ENCODE results near the gene TMX1. TPM values are rescaled to one million over a fixed set of nuclear protein-coding genes. Genes with fewer than 3 reads are reported as not detected.
"Not testable (repeated sequence)": the region's sequence is repeated elsewhere in the genome, so short reads cannot be mapped to it uniquely, and the experiment has no call there.

The TMX1 gene
- total RNA-seq, 2 experiments from 2014 or later, result 59.4 to 59.6 TPM

GRCh38 chr14:51219473-51220448 lies 20.3 kb upstream of the TMX1 start:
- CTCF ChIA-PET, result interaction anchor here (0.7 to 1.3 kb wide), 7 partner anchors 12 to 175 kb away, joined by 3 to 5 read pairs (median 3); no protein-coding TSS in a partner anchor
- H3K4me1 Mint-ChIP-seq (ENCODE audit: low read depth), result no peaks in the 10 kb centered on the region

GRCh38 chr14:51223463-51223862 lies 16.6 kb upstream of the TMX1 start:
- H3K4me3 Mint-ChIP-seq; CTCF ChIA-PET; H3K4me1 Mint-ChIP-seq (ENCODE audit: low read depth); H3K27me3 Mint-ChIP-seq (ENCODE audit: low read depth); H3K36me3 Mint-ChIP-seq (ENCODE audit: low read depth); H3K27ac Mint-ChIP-seq; intact Hi-C loops (cut with micrococcal nuclease); H3K9me3 Mint-ChIP-seq; DNase-seq: not testable (repeated sequence)

More at GRCh38 chr14:51219473-51220448, 20.3 kb upstream of the TMX1 start:
- H3K27me3 Mint-ChIP-seq (ENCODE audit: low read depth), result peaks cover 5% of the 10 kb centered on the region
- intact Hi-C loops (cut with micrococcal nuclease), result loop anchor here (1.0 to 2.0 kb wide), 2 partner anchors 125 to 265 kb away; no protein-coding TSS in a partner anchor
- no peaks in the 10 kb centered on the region for H3K9me3 Mint-ChIP-seq
- H3K27ac Mint-ChIP-seq, result no peak overlapping the region
- no peak overlapping the region for H3K4me3 Mint-ChIP-seq
- DNase-seq, result no peak
- H3K36me3 Mint-ChIP-seq (ENCODE audit: low read depth), result no peaks in the 10 kb centered on the region

- intact Hi-C loops (cut with micrococcal nuclease), result no loop called here
- H3K36me3 Mint-ChIP-seq (ENCODE audit: low read depth), result no peaks in the 10 kb centered on the region
- no peak overlapping the region for H3K27ac Mint-ChIP-seq
These were observed 15.5 kb upstream of the TMX1 start for GRCh38 chr14:51224551-51224950.

GRCh38 chr14:51225751-51226150 lies 14.3 kb upstream of the TMX1 start:
- no peaks in the 10 kb centered on the region for H3K4me1 Mint-ChIP-seq (ENCODE audit: low read depth)
- H3K4me3 Mint-ChIP-seq, result no peak overlapping the region
- H3K36me3 Mint-ChIP-seq (ENCODE audit: low read depth), result no peaks in the 10 kb centered on the region
- intact Hi-C loops (cut with micrococcal nuclease), result no loop called here
- H3K27ac Mint-ChIP-seq, result no peak overlapping the region
- no peaks in the 10 kb centered on the region for H3K27me3 Mint-ChIP-seq (ENCODE audit: low read depth)
- no peak for DNase-seq
- H3K9me3 Mint-ChIP-seq, result no peaks in the 10 kb centered on the region
- CTCF ChIA-PET, result no interaction called here

More at GRCh38 chr14:51224551-51224950, 15.5 kb upstream of the TMX1 start:
- Mint-ChIP-seq H3K4me1 (ENCODE audit: low read depth) (no peaks in the 10 kb centered on the region), H3K27me3 (ENCODE audit: low read depth) (no peaks in the 10 kb centered on the region), H3K4me3 (no peak overlapping the region), H3K9me3 (no peaks in the 10 kb centered on the region)
- CTCF ChIA-PET, result no interaction called here
- no peak for DNase-seq

- no peaks in the 10 kb centered on the region for H3K4me1 Mint-ChIP-seq (ENCODE audit: low read depth)
- intact Hi-C loops (cut with micrococcal nuclease), result no loop called here
- H3K4me3 Mint-ChIP-seq, result no peak overlapping the region
- no peaks in the 10 kb centered on the region for H3K9me3 Mint-ChIP-seq
- CTCF ChIA-PET, result interaction anchor here (0.8 kb wide), 1 partner anchor 10 kb away, joined by 4 read pairs; no protein-coding TSS in a partner anchor
- no peaks in the 10 kb centered on the region for H3K36me3 Mint-ChIP-seq (ENCODE audit: low read depth)
- H3K27me3 Mint-ChIP-seq (ENCODE audit: low read depth), result no peaks in the 10 kb centered on the region
- no peak for DNase-seq
- no peak overlapping the region for H3K27ac Mint-ChIP-seq
These were observed 11.7 kb upstream of the TMX1 start for GRCh38 chr14:51228391-51228790.

GRCh38 chr14:51228890-51229289 lies 11.2 kb upstream of the TMX1 start:
- intact Hi-C loops (cut with micrococcal nuclease), result no loop called here
- no peaks in the 10 kb centered on the region for H3K27me3 Mint-ChIP-seq (ENCODE audit: low read depth)
- H3K4me3 Mint-ChIP-seq, result no peak overlapping the region
- no peak overlapping the region for H3K27ac Mint-ChIP-seq
- DNase-seq, result no peak
- H3K36me3 Mint-ChIP-seq (ENCODE audit: low read depth), result no peaks in the 10 kb centered on the region
- H3K4me1 Mint-ChIP-seq (ENCODE audit: low read depth), result no peaks in the 10 kb centered on the region
- CTCF ChIA-PET, result interaction anchor here (0.8 kb wide), 1 partner anchor 11 kb away, joined by 4 read pairs; no protein-coding TSS in a partner anchor
- H3K9me3 Mint-ChIP-seq, result no peaks in the 10 kb centered on the region

GRCh38 chr14:51236314-51236713 lies 3.7 kb upstream of the TMX1 start:
- Mint-ChIP-seq H3K4me1 (ENCODE audit: low read depth) (peaks cover 18% of the 10 kb centered on the region), H3K4me3 (no peak overlapping the region), H3K9me3 (no peaks in the 10 kb centered on the region), H3K36me3 (ENCODE audit: low read depth) (peaks cover under 1% of the 10 kb centered on the region), H3K27ac (no peak overlapping the region), H3K27me3 (ENCODE audit: low read depth) (no peaks in the 10 kb centered on the region)
- intact Hi-C loops (cut with micrococcal nuclease), result loop anchor here (10.0 kb wide), 1 partner anchor 1002 kb away; the partner anchor contains the start of gene SOS2
- CTCF ChIA-PET, result interaction anchor here (0.7 kb wide), 1 partner anchor 135 kb away, joined by 3 read pairs; no protein-coding TSS in a partner anchor
- peak; percentile 45 for DNase-seq

GRCh38 chr14:51240804-51241380 lies 845 bp downstream of the TMX1 start:
- CTCF ChIA-PET, result interaction anchor here (2.8 kb wide), 1 partner anchor 146 kb away, joined by 12 read pairs; the partner anchor contains the start of gene TRIM9
- intact Hi-C loops (cut with micrococcal nuclease), result loop anchor here (1.0 to 10.0 kb wide), 10 partner anchors 19 to 1474 kb away; partner anchors contain the start of genes DMAC2L, FRMD6, GNG2 and KLHDC2
- H3K4me1 Mint-ChIP-seq (ENCODE audit: low read depth), result peaks cover 30% of the 10 kb centered on the region
- DNase-seq, result no peak
- no peaks in the 10 kb centered on the region for H3K9me3 Mint-ChIP-seq
- no peak overlapping the region for H3K4me3 Mint-ChIP-seq
- no peak overlapping the region for H3K27ac Mint-ChIP-seq
- no peaks in the 10 kb centered on the region for H3K27me3 Mint-ChIP-seq (ENCODE audit: low read depth)
- H3K36me3 Mint-ChIP-seq (ENCODE audit: low read depth), result peaks cover 18% of the 10 kb centered on the region

- H3K36me3 Mint-ChIP-seq (ENCODE audit: low read depth), result peaks cover 26% of the 10 kb centered on the region
- peak overlapping the region; percentile 56 for H3K4me3 Mint-ChIP-seq
- DNase-seq, result no peak
- H3K4me1 Mint-ChIP-seq (ENCODE audit: low read depth), result peaks cover 26% of the 10 kb centered on the region
- H3K9me3 Mint-ChIP-seq, result no peaks in the 10 kb centered on the region
- H3K27ac Mint-ChIP-seq, result peak overlapping the region; percentile 51
- CTCF ChIA-PET, result no interaction called here
- H3K27me3 Mint-ChIP-seq (ENCODE audit: low read depth), result no peaks in the 10 kb centered on the region
- intact Hi-C loops (cut with micrococcal nuclease), result loop anchor here (5.0 to 10.0 kb wide), 5 partner anchors 578 to 1476 kb away; partner anchors contain the start of genes DMAC2L, GNG2, KLHDC2 and L2HGDH
These were observed 2.8 kb downstream of the TMX1 start for GRCh38 chr14:51242545-51243490.

GRCh38 chr14:51244591-51244990 lies 4.5 kb downstream of the TMX1 start:
- CTCF ChIA-PET, result interaction anchor here (0.6 kb wide), 1 partner anchor 32 kb away, joined by 3 read pairs; no protein-coding TSS in a partner anchor
- H3K4me1 Mint-ChIP-seq (ENCODE audit: low read depth), result peaks cover 20% of the 10 kb centered on the region
- intact Hi-C loops (cut with micrococcal nuclease), result loop anchor here (5.0 to 10.0 kb wide), 5 partner anchors 580 to 1477 kb away; partner anchors contain the start of genes DMAC2L, GNG2, KLHDC2 and L2HGDH
- no peak overlapping the region for H3K4me3 Mint-ChIP-seq
- no peaks in the 10 kb centered on the region for H3K9me3 Mint-ChIP-seq
- H3K36me3 Mint-ChIP-seq (ENCODE audit: low read depth), result peaks cover 36% of the 10 kb centered on the region
- H3K27ac Mint-ChIP-seq, result no peak overlapping the region
- no peak for DNase-seq
- no peaks in the 10 kb centered on the region for H3K27me3 Mint-ChIP-seq (ENCODE audit: low read depth)

GRCh38 chr14:51246032-51246431 lies 6.0 kb downstream of the TMX1 start:
- Mint-ChIP-seq H3K4me1 (ENCODE audit: low read depth) (peaks cover 20% of the 10 kb centered on the region), H3K9me3 (no peaks in the 10 kb centered on the region), H3K36me3 (ENCODE audit: low read depth) (peaks cover 45% of the 10 kb centered on the region), H3K27ac (peak overlapping the region; percentile 25), H3K4me3 (no peak overlapping the region), H3K27me3 (ENCODE audit: low read depth) (no peaks in the 10 kb centered on the region)
- intact Hi-C loops (cut with micrococcal nuclease), result loop anchor here (10.0 kb wide), 3 partner anchors 581 to 931 kb away; partner anchors contain the start of genes DMAC2L, L2HGDH and SAV1
- CTCF ChIA-PET, result interaction anchor here (1.1 to 2.0 kb wide), 2 partner anchors 27 to 152 kb away, joined by 3 to 7 read pairs; partner anchors contain the start of gene TRIM9
- DNase-seq, result no peak

Measured in activated naive CD4-positive, alpha-beta T cell treated with anti-CD3 and anti-CD28 coated beads for 36 hours (primary cell).